GM12892 (cell line): ENCODE measurements around the gene PSMC2.

Experiments
- POLR2AphosphoS5 ChIP-seq: IDR thresholded peaks from 2 replicates; pipeline ENCODE4 v1.6.1; 2011; ENCODE audit warnings: low read depth, low read length, control low read depth
- TAF1 ChIP-seq: IDR thresholded peaks from 2 replicates; pipeline ENCODE4 v1.6.1; 2011; ENCODE audit warnings: low read depth, mild to moderate bottlenecking, control low read depth, low read length, borderline replicate concordance

DNA sequence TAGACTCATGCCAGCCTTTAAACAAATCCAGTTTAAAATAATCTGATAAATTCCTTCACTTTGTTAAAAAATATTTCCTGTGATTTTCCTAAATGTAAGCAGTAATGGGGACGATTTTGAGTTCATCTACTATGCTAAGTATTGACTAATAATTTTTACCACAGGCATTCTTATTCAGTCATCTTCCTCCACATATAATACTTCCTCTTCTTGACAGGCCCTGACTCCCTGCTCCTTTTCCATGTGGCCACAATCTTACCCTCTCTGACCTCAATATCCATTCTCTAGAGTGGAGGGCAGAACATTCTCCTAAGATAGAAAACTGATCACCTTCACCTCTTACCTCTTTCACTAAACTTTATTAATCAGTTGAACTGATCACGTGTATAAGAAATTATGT lies 10.7 kb upstream of the PSMC2 start:
- TF ChIP-seq TAF1 (no peak), POLR2AphosphoS5 (no peak)
